ENCODE measurements around the gene HOXC10. TPM values are rescaled to one million over a fixed set of nuclear protein-coding genes. Genes with fewer than 3 reads are reported as not detected.

HOXC10 gene
- total RNA-seq, 3 donors from 2014 or later (not counting 1 experiment from before 2014, with no cell fraction given): not detected

GRCh38 chr12:53995378-53996239, 10.7 kb downstream of the HOXC10 start:
- no peak for TF ChIP-seq CTCF (IDR thresholded peaks at IDR 0.05)
- Mint-ChIP-seq H3K27me3 (ENCODE audit: low read depth in 2 of 2) (peaks cover 74 to 89% of the 10 kb centered on the region in 2 donors), H3K4me3 (peak overlapping the region; percentile 91), H3K4me1 (peaks cover 46 to 47% of the 10 kb centered on the region in 2 donors), H3K27ac (peak overlapping the region in 1 of 2 donors; percentile 81), H3K36me3 (no peaks in the 10 kb centered on the region), H3K9me3 (no peaks in the 10 kb centered on the region)
- Histone ChIP-seq H3K4me1 (ENCODE audit: control insufficient read depth, insufficient read depth, low read length) (peaks cover 49% of the 10 kb centered on the region), H3K27me3 (ENCODE audit: control insufficient read depth, insufficient read depth, low read length) (peaks cover 92% of the 10 kb centered on the region), H3K4me3 (ENCODE audit: low read length) (peak overlapping the region; percentile 43), H3K36me3 (ENCODE audit: control insufficient read depth, insufficient read depth, low read length) (no peaks in the 10 kb centered on the region), H3K9me3 (ENCODE audit: control insufficient read depth, insufficient read depth, low read length) (peaks cover 3% of the 10 kb centered on the region), H3K27ac (ENCODE audit: low read length) (no peak overlapping the region)
- DNase-seq (peak in 1 of 2 donors; percentile 60), ATAC-seq (peak; percentile 50 to 65 (median 53))
- intact Hi-C loops (cut with micrococcal nuclease): loop anchor here (5.0 kb wide), 2 partner anchors 37 to 38 kb away; partner anchors contain the start of gene HOXC5
- 2% methylated on average over 48 of the region's 48 CpGs for WGBS (ENCODE audit: insufficient coverage)

GRCh38 chr12:53996240-53997203, 11.6 kb downstream of the HOXC10 start:
- H3K9me3 ChIP-seq (ENCODE audit: control insufficient read depth, insufficient read depth, low read length): peaks cover 3% of the 10 kb centered on the region
- Mint-ChIP-seq H3K27me3 (ENCODE audit: low read depth in 2 of 2) (peaks cover 76 to 91% of the 10 kb centered on the region in 2 donors), H3K4me1 (peaks cover 46 to 47% of the 10 kb centered on the region in 2 donors), H3K9me3 (no peaks in the 10 kb centered on the region), H3K4me3 (peak overlapping the region; percentile 91), H3K36me3 (no peaks in the 10 kb centered on the region), H3K27ac (peak overlapping the region in 1 of 2 donors; percentile 81)
- intact Hi-C loops (cut with micrococcal nuclease): loop anchor here (5.0 kb wide), 2 partner anchors 36 to 39 kb away; partner anchors contain the start of gene HOXC5
- 21% methylated on average over 25 of the region's 29 CpGs for WGBS (ENCODE audit: insufficient coverage)
- no peak for DNase-seq
- no peak for ATAC-seq
- no peaks in the 10 kb centered on the region for H3K36me3 ChIP-seq (ENCODE audit: control insufficient read depth, insufficient read depth, low read length)
- H3K4me1 ChIP-seq (ENCODE audit: control insufficient read depth, insufficient read depth, low read length): peaks cover 51% of the 10 kb centered on the region
- no peak overlapping the region for H3K27ac ChIP-seq (ENCODE audit: low read length)
- peaks cover 93% of the 10 kb centered on the region for H3K27me3 ChIP-seq (ENCODE audit: control insufficient read depth, insufficient read depth, low read length)
- H3K4me3 ChIP-seq (ENCODE audit: low read length): peak overlapping the region; percentile 43
- TF ChIP-seq CTCF (IDR thresholded peaks at IDR 0.05): no peak

- Histone ChIP-seq H3K36me3 (ENCODE audit: control insufficient read depth, insufficient read depth, low read length) (no peaks in the 10 kb centered on the region), H3K27ac (ENCODE audit: low read length) (no peak overlapping the region), H3K4me3 (ENCODE audit: low read length) (no peak overlapping the region), H3K4me1 (ENCODE audit: control insufficient read depth, insufficient read depth, low read length) (peaks cover 51% of the 10 kb centered on the region), H3K27me3 (ENCODE audit: control insufficient read depth, insufficient read depth, low read length) (peaks cover 94% of the 10 kb centered on the region), H3K9me3 (ENCODE audit: control insufficient read depth, insufficient read depth, low read length) (peaks cover 3% of the 10 kb centered on the region)
- H3K4me1 Mint-ChIP-seq: peaks cover 46 to 47% of the 10 kb centered on the region in 2 donors
- intact Hi-C loops (cut with micrococcal nuclease): loop anchor here (5.0 kb wide), 2 partner anchors 35 to 40 kb away; partner anchors contain the start of gene HOXC5
- no peak overlapping the region for H3K27ac Mint-ChIP-seq
- DNase-seq (no peak), ATAC-seq (no peak)
- H3K36me3 Mint-ChIP-seq: no peaks in the 10 kb centered on the region
- H3K9me3 Mint-ChIP-seq: no peaks in the 10 kb centered on the region
- peaks cover 76 to 89% of the 10 kb centered on the region in 2 donors for H3K27me3 Mint-ChIP-seq (ENCODE audit: low read depth in 2 of 2)
- peak overlapping the region; percentile 21 for H3K4me3 Mint-ChIP-seq
- 10% methylated on average over 35 of the region's 35 CpGs for WGBS (ENCODE audit: insufficient coverage)
- TF ChIP-seq CTCF (IDR thresholded peaks at IDR 0.05): no peak
Measured at GRCh38 chr12:53997204-53998109, 12.5 kb downstream of the HOXC10 start.

All from natural killer cell (primary cell).